Activated T-cell treated with anti-CD3 and anti-CD28 coated beads for 4 hours (primary cell): ENCODE data around the gene TK2.
"Not testable (repeated sequence)": the region's sequence is repeated elsewhere in the genome, so short reads cannot be mapped to it uniquely, and the experiment has no call there.

Experiments used
- DNase-seq: peaks from one replicate; pipeline ENCODE4 v3.0.0-alpha.2; 2020

The TK2 gene

DNA sequence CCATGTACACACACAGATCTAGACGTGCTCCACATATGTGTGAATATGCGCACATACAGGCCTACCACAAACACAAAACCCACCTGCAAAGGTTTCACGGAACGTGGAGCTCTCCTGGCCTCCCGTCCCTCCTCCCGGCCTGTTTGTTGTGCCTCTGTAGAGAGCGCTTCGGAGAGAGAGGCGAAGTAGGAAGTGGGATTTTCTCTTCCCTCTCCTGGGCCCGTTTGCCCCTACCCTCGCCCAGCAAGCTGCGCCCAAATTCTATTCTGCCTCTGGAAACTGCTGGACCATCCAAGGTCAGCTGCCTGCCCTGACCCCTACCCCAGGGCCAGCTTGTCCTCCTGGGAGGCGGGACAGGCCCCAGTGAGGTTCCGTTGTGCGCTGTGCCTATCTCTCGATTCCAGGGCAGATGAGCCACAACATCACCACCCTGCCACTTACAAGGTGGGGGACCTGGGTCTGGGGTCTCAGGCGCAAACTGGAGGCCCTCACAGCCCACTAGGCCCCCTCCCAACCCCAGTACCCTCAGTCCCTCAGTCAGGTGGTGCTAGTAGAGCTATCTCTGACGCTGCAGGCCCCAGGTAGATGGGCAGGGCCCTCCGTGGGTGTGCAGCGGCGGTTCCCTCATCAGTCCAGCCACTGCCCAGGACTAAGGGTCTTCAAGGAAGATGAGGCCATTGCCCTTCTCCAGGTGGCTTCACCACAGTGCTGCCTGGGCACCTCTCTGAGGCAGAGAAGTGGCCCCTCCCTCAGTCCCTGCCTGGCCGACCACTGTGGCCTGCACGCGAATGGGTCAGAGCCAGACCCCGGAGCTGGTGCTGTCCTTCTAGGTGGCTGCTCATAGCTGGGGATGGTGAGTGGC, 68.6 kb downstream of the TK2 start:
- no peak for DNase-seq

DNA sequence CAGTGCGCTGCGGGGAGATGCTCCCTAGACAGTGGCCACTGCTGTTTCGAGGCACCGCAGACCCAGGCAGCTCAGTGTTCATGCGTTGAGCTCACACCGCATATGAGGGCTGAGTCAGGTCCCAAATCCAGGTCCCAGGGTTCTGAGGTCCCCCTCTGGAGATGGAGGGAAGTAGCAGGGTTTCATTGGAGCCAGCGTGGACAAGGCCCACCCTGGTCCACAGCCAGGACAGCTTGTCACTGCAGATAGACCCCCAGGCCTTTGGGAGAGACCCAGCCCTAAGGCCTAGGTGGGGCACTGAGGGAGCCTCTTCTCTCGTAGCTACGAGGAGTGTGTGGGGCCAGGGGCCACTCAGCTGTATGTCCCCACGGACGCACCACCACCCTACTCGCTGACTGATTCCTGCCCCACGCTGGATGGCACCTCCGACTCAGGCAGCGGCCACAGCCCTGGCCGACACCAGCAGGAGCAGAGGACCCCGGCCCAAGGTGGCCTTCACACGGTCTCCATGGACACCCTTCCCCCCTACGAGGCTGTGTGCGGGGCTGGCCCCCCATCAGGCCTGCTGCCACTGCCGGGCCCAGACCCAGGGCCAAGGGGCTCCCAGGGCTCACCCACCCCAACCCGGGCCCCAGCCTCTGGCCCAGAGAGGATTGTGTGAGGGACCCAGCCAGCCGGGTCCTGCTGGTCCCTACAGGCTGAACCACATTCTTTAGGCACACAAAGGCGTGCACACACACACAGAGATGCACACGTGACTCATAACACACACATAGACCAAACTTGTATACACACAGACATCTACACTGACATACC, 69.4 kb downstream of the TK2 start:
- no peak for DNase-seq

GRCh38 chr16:66479661-66480264, 70.2 kb downstream of the TK2 start:
- no peak for DNase-seq

DNA sequence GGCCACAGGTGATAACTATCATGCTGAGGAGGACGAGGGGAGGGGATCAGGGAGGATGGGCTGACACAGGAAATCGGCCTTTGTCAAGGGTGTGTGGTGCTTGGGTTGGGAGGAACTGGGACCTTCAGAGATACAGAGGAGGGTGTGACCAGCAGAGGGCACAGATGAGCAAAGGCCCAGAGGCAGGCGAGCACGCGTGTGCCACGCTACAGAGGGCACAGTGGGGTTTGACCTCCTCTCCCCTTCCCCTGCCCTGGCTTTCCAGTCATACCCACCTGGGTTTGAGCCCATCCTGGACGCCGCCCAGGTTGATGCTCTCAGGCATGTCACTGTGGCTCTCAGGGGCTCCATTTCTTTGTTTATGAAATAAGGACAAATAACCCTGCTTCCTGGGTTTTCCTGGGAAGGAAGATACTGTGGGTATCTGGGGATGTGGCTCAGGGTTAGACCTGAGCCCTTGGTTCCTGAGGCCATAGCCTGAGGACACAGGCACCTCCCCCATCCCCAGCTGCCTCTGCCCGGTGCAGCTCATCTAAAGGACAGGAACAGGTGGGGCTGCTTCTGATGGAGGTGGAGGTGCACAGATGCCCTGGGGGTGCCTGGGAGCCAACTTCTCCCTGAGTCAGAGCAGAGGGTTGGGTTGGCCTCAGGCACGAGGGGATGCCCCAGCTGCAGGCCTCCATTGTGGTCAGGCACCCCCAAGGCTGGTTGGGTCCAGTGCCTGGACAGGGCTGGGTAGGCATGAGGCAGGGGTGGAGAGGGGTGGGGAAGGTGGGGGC, 71.0 kb downstream of the TK2 start:
- peak; percentile 78 for DNase-seq

- no peak for DNase-seq
Observed at GRCh38 chr16:66477028-66477515, 72.8 kb downstream of the TK2 start.

GRCh38 chr16:66476328-66477027, 73.4 kb downstream of the TK2 start:
- peak; percentile 44 for DNase-seq

- no peak for DNase-seq
Observed at GRCh38 chr16:66475232-66475631, 74.7 kb downstream of the TK2 start.

DNA sequence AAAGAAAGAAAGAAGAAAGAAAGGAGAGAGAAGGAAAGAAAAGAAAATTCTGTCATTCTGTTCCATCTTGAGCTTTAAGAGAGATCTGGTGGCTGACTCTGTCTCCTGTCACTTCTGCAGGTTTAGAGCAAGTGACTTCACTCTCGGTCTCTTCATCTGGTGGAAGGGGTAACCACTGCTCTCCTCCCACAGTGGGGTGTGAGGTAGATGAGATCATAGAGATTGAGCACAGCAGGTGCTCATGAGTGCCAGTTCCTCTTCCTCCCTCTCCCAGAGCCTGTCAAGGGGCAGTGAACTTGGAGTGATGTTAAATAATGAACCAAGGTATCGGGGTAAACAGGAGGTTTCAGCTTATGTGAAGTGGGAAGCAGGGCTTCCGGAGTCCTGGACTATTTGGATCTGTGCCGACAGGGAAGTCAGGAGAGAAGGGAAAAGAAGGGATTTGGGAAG, 75.1 kb downstream of the TK2 start:
- peak; percentile 44 for DNase-seq

GRCh38 chr16:66473654-66474519, 76.0 kb downstream of the TK2 start:
- DNase-seq, result no peak

DNA sequence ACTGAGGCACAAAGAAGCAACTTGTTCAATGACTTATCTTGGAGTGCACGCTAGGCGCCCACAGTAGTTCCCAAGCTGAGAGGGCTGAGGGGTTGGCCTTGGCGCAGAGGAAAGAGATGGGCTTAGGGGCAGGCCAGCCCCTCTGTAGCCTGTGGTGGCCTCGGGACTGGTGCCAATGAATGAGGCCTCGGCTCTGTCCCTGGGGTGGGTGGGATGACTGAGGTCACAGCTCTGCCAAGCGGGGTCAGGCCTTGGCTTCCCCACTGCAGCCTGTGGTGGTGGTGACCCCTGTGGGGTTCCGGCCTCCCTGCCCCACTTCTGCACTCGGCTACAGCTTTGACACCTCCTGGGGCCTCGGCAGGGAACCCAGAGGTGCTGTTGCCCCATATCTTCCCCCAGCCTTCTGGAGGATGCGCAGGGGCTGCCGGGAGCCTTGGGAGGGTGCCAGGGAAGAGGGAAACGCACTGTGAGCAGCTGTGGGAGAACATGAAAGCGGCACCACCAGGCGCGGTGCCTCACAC, 76.8 kb downstream of the TK2 start:
- DNase-seq, result no peak

GRCh38 chr16:66471716-66472393, 78.1 kb downstream of the TK2 start:
- no peak for DNase-seq

DNA sequence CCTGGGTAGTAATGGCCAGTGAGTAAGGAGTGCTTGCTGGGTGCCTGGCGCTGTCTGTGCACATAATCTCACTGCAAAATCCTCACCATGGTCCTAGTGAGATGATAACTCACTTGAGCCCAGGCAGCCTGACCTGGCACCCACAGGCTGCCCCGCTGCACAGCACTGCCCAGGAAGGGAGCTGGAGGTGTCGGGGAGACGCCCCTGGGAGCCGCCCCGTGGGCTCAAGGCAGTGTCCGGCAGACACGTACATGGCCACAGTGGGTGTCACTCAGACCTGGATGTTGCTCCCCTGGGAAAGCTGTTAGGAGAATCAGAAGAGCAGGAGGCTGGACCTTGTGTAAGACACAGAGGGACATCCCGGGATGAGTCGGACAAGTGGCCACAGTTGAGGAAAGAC, 78.7 kb downstream of the TK2 start:
- no peak for DNase-seq

- no peak for DNase-seq
Observed at GRCh38 chr16:66470556-66470955, 79.4 kb downstream of the TK2 start.

GRCh38 chr16:66469947-66470546, 79.9 kb downstream of the TK2 start:
- no peak for DNase-seq

DNA sequence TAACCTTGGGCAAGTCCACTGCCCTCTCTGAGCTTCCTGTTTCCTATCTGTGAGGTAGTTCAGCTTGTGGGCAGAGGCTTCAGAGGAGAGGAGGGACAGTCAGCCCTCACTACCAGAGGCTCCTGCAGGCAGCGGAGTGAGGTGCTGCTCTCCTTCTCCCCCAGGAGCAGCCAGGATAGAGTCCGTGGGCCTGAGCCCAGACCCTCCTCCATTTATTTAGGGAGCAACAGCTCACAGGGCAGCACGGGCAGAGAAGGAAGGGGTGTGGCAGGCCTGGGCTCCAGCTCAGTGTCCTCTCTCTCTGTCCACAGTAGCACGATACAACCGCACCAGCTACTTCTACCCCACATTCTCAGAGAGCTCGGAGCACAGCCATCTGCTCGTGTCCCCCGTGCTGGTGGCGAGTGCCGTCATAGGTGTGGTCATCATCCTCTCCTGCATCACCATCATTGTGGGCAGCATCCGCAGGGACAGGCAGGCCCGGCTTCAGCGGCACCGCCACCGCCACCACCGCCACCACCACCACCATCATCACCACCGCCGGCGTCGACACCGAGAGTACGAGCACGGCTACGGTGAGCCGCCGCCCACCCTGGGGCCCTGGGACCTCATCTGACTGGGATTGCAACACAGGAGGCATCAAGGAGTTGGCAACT, 80.5 kb downstream of the TK2 start:
- no peak for DNase-seq

DNA sequence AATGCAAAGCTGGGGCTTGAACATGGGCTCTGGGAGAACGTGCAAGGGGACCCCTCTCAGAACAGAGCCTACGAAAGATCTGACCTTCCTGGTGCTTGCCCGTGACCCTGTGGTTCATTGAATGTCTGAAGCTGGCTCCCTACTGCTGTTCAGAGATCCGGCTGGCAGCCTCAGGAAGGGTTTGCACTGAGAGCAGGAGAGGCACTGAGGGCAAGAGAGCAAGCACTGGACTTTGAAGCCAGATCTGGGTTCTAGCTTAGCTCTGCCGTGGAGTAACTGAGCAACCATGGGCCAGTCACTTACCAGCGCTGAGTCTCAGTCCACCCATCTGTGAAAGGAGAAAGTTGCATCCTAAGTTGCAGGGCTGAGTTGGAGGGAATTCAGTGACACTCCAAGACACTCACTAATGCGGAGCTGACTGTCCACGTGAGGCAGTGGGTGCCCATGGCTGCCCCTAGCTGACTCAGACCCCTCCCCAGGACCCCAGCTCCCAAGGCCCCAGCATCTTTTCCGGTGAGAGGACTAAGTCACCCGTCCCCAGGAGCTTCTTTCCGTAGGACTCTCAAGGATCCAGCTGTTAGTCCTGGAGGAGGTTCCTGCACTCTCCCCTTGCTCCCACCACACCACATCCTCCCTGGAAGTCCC, 81.5 kb downstream of the TK2 start:
- no peak for DNase-seq

- no peak for DNase-seq
Observed at GRCh38 chr16:66467611-66468010, 82.3 kb downstream of the TK2 start.

GRCh38 chr16:66466636-66467035, 83.3 kb downstream of the TK2 start:
- not testable (repeated sequence) for DNase-seq
